Amygdala (tissue), 56 donors: Measurements from ENCODE around the gene TSPAN5.

Experiments used
- DNase-seq, 56 donors: peaks; one replicate each; lab custom pipeline; 2025; lab: John Stamatoyannopoulos, UW

Gene TSPAN5

DNA sequence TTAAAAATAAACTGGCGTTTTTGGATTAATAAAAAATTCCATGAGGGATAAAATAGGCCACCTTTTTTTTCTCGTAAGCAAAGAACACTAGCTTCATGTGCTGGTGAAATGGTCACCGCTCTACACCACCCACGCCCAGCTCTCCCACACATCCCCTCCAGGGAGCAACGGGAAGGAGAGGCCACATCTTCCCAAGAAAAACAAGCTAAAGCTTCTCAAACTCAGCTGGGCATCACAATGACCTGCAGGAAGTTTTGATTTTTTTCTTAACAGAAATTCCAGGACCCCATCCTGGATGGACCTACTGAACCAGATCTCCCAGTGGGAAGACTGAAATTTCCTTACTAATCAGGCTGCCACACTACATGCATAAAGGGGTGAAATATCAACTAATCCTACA, 9.8 kb downstream of the TSPAN5 start:
- no peak for DNase-seq

DNA sequence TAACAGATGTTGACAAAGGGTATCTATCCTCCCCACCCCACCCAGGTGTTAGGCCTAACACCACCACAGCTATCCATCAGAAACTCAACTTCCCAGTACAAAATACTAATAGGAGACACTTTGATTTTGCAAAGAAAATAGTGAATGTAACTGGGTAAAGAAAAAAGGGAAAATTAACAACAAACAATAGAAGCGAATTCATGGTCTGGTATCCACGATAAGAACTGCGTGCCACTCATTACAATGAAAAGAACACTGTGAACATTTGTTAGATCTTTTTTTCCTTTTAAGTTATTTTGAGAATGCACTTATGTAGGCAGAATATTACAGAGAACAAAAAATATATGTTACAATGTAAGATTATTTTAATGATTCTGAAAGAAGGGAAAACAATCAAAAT, 12.0 kb downstream of the TSPAN5 start:
- no peak for DNase-seq

DNA sequence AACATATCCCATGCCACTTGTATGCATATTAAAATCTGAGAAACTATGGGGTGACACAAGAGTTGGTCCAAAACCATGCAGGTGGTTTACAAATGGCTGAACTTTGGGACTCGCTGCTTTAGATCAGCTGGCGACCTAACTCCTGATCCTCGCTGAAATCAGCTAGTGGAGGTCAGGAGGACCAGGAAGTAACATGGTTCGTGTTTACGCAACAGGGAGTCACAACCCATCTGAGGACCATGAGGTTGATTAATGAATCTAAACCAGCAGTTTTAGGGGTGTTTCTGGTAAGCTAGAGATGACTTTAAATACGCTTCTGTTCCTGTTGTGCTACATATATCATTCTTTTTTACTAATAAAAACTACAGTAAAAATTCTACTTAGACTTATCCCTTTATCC, 12.9 kb downstream of the TSPAN5 start:
- no peak for DNase-seq

DNA sequence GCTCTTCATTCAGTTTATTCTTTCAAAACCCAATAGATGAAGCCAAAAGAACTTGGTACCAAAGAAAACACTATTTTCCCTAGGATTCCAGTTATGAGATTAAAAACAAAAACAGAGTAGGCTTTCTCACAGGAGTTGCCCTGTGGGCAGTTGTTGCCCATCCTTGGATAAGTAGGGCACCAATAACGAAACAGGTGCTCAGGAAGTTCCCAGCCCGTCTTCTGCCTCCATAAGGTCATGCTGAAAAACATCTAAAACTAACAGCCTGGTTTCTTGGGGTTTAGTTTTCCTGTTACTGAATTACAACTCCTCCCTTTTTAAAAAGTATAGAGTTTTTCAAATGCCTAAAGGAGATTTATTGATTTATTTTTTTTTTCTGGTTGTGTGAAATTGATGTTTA, 14.7 kb downstream of the TSPAN5 start:
- no peak for DNase-seq

DNA sequence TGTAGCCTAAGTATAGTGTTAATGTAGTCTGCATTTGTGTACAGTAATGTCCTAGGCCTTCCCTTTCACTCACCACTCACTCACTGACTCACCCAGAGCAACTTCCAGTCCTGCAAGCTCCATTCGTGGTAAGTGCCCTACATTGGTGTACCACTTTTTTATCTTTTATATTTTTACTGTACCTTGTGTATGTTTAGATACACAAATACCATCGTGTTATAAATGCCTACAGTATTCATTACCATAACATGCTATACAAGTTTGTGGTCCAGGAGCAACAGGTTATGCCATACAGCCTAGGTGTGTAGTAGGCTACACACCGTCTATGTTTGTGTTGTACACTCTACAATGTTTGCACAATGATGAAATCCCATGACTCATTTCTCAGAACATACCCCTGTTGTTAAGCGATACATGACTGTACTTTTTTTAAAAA, 15.4 kb downstream of the TSPAN5 start:
- no peak for DNase-seq

DNA sequence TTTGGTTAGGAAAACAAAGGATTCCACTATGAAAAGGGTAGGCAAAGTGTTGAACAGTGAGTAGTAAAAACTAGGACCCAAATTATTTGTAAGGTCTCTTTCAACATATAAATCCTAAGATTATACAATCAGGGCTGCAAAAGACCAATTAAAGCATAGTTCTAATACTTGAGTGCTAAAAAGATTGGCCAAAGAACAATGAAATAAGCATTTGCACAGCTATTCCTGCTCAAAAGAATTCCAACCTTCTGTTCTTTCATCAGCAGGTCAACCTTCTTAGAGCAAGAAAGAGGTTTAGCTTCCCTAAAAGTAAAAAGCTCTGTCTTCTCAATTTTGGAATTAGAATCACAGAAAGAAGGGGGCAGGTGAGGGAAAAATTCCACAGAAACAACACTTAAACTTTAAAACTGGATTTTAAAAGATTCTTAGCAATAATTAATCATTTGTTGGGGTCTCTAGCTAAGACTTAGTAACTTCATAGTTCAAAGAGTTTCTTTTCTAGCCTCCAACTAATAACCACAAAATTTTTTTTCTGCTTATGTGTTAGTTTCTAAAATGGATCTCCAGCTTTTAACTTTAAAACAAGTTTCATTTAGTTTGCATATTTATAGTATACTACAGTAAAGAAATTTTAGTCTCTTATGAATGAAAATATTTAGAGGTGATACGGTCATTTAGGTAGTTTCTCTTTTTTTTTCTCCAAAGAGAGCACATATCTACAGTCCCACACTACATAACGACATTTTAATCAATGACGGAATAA, 16.3 kb downstream of the TSPAN5 start:
- DNase-seq: no peak

DNA sequence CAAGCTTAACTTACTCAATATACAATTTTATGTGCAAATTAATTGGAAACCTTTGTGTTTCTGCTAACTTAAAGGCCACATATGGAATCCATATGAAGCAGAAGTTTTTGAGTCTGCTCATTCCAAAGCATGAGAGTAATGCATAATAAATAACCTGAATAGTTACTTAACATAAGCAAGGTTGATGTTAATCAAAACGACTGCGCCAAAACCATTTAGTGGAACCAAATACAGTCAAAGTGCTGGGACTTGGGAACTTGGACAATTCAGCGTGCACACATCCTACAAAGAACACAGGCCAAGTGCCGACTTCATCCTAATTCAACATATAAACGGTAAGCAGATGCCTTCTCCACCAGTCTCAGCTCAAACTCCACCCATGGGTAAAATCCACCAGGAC, 17.0 kb downstream of the TSPAN5 start:
- DNase-seq: no peak

DNA sequence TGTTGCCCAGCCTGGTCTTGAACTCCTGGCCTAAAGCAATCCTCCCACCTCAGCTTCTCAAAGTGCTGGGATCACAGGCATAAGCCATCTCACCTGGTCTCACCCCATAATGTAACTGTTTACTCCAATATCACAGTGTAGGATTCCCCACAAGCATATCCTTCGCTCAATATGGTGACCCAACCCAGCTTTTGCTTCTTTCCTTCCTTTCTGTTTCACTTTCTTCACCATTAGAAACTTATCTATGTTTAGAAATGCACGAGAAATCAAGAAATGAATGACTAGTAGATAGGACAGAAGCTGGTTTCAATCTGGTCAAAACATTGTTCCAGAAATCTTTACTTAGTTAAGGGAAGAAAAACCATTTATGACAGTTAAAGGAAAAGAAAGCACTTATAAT, 18.9 kb downstream of the TSPAN5 start:
- DNase-seq: no peak

DNA sequence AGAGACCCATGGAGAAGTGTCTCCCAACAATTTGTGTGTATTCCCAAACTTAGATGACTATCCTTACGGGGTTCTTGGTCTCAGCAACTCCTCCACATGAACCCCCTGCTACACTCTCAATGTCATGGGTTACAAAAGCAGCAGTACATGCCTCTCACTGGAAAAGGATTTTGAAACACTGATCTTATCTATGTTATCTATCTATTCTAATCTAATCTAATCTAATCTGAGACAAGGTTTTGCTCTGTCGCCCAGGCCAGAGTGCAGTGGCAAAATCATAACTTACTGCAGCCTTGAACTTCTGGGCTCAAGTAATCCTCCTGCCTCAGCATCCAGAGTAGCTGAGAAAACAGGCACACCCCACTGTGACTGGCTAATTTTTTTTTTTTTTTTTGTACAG, 19.3 kb downstream of the TSPAN5 start:
- DNase-seq: no peak

DNA sequence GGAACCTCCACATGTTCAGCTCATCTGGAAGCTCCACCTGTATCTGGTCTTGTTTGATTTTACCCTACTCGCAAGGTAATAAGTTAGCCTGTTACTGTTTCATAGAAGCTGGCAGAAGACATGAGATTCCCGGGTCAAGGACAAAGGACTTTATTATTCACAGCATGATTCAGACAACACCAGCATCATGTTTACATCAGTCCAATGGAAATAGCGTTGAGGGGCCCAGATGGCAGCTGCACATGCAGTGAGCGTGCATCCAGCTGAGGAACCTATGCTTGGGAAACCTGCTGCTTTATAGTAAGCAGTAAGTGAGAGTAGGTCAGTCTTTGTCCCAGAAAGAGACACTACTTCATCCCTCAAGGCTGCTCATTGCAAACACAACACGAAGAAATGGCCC, 19.8 kb downstream of the TSPAN5 start:
- peak in 13 of 56 donors; percentile 1 to 62 (median 34) for DNase-seq

DNA sequence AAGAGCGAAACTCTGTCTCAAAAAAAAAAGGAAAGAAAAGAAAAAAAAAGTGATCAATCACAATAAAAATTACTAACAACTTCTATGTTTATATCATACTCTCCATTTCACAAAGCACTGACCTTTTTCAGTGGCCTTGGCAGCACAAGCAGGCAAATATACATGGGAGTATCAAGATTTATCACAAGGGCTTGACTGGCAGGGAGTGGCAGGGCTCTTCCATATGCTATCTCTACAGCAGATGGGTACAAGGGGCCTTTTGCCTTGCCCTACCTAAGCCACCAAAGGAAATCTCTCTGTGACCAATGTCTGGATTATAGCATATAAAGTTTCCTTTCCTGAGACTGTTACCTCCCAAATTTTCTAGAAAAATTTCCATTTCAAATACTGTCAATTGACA, 24.4 kb downstream of the TSPAN5 start:
- DNase-seq: no peak

DNA sequence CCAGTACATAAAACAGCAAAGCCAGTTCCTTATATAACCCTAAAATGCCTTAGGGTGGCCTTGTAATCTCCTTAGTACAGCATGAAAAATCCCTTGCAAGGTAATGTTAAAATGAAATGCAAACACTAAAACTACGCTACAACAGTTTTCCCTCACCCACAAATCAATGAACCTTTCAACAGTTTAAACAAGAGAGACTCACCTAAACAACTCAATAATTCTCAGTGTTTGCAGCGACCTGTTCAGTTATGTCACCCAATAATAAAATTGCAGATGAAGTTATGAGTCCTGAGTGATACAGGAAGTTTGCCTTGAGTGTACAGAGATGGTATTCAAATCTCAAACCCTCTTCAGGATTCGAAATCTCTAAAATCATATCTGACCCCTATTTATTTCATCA, 25.3 kb downstream of the TSPAN5 start:
- DNase-seq: no peak

DNA sequence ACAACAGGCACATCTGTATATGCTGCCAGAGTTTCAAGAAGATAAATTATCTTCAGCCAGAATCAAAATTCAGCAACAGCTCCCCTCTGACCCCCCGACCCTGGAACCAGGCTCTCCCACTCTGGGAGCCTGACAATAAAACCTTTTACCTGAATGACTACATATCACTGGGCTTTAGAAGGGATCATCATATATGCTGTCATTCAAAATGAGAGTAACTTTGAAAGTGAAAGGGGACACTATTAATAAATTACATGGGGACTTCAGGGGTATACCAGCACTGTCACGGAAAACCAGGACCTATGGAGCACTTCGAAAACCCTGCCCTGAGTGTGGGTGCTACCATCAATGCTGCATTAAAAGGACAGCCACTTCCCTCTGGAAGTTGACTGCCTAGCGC, 26.2 kb downstream of the TSPAN5 start:
- no peak for DNase-seq

DNA sequence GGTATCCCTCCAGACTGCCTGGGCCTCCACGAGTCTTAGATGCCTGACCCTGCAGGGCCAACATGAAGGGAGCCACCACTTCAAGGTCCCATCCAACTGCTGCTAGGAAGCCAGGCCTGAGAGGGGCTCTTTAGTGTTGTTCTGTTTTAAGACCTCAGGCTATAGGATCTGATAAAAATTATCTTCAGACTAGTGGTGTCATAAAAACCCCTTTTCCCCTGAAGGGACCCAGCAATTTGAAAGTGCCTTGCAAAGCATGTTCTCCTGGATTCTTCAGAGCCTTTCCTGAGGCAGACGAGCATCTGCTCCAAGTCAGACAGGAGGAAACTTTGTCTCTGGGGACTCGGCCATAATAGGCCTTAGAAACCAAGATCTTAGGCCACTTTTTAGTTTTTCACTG, 26.9 kb downstream of the TSPAN5 start:
- no peak for DNase-seq

DNA sequence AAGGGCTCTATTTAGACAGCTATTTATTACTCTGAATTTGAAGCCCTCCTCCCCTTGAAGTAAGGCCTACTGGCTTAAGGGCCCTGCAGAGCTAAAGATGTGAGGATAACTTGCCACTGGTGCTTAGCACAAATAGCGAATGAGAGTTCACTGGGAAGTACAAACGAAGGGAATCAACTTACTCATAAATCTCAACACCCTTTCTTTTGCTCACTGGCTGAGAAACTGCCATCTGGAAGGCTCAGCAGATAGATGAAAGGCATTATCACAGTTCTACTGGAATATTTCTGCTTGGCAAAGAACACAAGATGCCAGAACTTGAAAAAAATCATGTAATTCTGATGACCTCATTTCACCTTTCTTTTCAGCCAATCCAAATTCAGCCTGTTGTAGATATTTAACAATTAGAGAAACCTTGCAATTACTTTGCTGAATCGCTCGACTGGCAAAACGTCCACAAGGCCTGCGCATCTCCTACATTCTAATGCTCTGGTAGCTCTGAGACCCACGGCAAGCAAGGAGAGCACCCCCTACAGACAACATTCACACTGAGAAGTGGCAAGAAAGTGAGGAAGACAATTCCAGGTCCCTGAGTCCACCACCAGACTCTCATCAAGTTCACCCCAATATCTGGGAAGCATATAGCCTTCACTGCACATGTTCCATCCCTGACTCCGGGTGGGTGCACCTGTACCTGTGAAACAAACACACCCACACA, 27.5 kb downstream of the TSPAN5 start:
- peak in 3 of 56 donors; percentile 21 to 39 (median 26) for DNase-seq

DNA sequence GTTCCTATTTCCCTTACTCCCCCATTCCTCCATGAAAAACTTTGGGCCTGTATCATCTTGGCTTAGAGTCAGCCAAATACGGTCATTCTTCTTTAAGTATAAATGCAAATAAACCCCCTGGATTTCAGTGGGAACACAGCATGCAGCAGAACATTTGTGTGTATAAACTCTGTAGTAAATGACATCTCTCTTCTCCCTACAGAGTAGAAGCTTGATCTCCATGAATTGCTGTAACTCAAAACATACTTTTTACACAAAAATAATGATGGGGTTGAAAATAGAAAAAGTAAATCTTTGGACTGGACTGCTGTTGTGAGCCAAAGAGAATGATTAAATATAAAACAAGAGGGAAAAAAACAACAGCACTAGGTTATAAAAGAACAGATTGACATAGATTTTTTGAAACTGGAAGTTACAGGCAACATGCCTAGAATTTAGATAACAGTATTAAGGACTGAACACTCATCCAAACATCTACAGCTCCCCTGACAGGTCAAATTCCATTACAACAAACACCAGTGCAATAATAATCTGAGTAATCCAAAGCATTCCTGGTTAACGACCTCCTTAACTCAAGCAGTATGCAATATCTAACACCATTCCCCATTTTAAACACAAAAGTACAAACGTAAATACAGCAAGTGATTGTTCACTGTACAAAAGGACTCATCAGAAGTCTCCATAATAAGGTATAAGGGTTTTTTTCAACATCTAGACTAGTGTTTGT, 30.7 kb downstream of the TSPAN5 start:
- DNase-seq: no peak

DNA sequence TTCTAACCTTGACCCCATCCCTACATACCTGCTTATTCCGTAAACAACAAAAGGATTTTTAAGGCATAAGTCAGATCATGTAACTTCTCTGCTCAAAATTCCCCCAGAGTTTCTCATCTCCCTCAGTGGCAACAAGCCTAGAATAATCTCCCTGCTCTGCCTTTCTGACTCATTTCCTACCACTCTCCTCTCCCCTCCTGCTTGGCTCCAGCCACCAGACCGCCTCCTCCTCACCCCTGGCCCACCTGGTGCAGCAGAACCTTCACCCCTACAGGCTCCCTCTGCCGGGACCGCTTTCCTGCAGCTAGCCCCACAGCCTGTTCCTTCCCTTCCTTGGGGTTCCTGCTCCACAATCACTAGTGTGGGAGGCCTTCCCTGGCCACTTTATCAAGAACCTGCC, 32.1 kb downstream of the TSPAN5 start:
- DNase-seq: peak in 1 of 56 donors; percentile 28

DNA sequence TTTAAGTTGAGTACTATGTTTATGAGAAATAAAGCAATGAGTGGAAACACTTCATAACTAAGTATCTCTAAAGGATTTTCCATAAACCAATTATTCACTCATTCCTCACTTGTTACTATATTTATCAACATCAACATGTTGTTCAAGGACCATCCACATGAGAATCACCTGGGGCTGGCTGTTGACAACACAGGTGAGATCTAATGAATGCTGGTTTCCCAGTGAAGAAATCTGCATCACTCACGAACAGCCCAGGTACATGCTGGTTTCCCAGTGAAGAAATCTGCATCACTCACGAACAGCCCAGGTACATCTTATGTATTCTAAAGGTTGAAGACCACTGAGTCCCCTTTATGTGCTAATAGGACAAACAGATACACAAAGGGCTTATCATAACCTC, 32.5 kb downstream of the TSPAN5 start:
- no peak for DNase-seq

DNA sequence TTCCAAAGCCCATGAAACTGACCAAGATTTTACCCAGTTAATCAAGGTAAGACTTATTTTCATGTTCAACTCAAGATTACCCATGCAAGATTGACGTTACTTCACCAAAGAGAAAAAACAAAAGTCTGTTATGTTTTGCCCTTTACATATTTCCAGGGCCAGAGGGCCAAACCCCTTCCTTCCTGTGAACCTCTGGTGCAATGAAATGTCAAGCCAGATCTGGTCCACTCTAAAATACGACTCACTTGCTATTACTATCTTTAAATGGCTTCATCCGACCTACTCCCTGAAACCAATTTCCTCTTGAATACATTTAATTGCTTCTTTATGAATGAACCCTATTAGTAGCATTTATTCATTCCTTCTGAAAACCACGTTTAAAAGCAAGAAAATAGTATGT, 33.0 kb downstream of the TSPAN5 start:
- DNase-seq: no peak

DNA sequence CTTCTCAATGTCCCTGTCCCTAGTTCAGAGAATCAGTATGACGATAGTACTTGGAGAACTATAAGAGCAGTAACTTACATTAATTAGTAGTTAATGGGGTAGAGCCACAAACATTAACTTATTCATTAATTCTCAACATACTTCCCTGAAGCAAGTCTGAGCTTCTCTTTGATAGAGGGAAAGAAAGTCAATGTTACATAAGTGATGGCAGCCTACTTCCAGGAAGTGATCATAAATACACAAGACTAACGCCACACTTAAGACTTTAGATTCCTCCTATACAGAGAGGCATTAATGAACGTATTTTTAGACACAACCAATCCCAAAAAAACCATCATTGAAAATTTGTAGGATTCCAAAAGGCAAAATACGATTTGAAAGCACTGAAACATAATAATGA, 33.8 kb downstream of the TSPAN5 start:
- no peak for DNase-seq

DNA sequence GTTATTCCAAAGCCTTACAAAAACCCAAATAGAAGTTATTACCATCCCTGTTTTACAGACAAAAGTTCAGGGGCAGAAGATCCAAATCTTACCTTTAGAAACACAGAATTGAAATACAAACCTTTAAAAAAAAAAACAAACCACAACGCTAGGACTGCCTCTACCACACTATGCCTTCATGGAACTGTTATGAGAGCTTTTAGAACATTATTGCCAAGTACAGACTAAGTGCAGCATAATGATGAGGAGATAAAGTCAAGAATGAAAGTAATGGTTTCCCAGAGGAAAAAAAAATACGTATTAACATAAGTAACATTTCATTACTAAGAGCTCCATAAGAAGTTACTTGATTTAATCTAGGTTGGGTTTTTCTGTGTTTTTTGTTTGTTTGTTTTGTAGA, 34.3 kb downstream of the TSPAN5 start:
- DNase-seq: no peak
